Upper lobe of left lung (tissue), 4 donors: ENCODE measurements around the gene PPP2R5D.

ENCODE experiments used
- CTCF ChIP-seq, 6 experiments: fragments of 450-650 bp in 4 of 6; fragments of 200-600 bp in 2 of 6; sonication (generic) in 2 of 6; IDR thresholded peaks; one replicate each; pipeline ENCODE4 v1.5.1; 2016 to 2019; ENCODE audit warnings: antibody characterized with exemption in 6 of 6
- POLR2A ChIP-seq, 4 donors: fragments of 450-650 bp; IDR thresholded peaks; one replicate each; pipeline ENCODE4 v1.5.1; 2016 to 2017; ENCODE audit warnings: antibody characterized with exemption in 4 of 4, mild to moderate bottlenecking in 2 of 4
- POLR2AphosphoS5 ChIP-seq, 2 donors: sonication (generic); formaldehyde crosslinking; IDR thresholded peaks; one replicate each; pipeline ENCODE4 v1.5.1; 2017; ENCODE audit warnings: antibody characterized with exemption in 2 of 2

GRCh38 chr6:42966571-42966970 is 17.8 kb upstream of the PPP2R5D start:
- TF ChIP-seq POLR2AphosphoS5 (IDR thresholded peaks at IDR 0.05) (no peak), POLR2A (IDR thresholded peaks at IDR 0.05) (no peak), CTCF (IDR thresholded peaks at IDR 0.05) (no peak)
